Mesenchymal stem cell (in vitro differentiated cells and primary cell): ENCODE results near the gene MAP3K13.
"Not testable (repeated sequence)": the region's sequence is repeated elsewhere in the genome, so short reads cannot be mapped to it uniquely, and the experiment has no call there.

Experiments used
- DNase-seq: peaks from one replicate; pipeline ENCODE4 v3.0.0-alpha.2; 2013
- H2AFZ ChIP-seq: one replicate; pipeline ENCODE4 v1.6.1; 2013; ENCODE audit warnings: low read depth, mild to moderate bottlenecking, control low read depth, inconsistent platforms, low read length, moderate library complexity
- H2AK5ac ChIP-seq: 2 replicates; pipeline ENCODE4 v1.6.1; 2013; ENCODE audit warnings: low read length, moderate library complexity, mild to moderate bottlenecking, inconsistent platforms; ENCODE audit not compliant: severe bottlenecking
- H2BK120ac ChIP-seq: one replicate; pipeline ENCODE4 v1.6.1; 2013; ENCODE audit warnings: low read depth, mild to moderate bottlenecking, inconsistent platforms, low read length, moderate library complexity
- H2BK12ac ChIP-seq, 2 experiments: one replicate each; pipeline ENCODE4 v1.6.1; 2013; ENCODE audit warnings: inconsistent platforms in 2 of 2, low read length in 2 of 2, mild to moderate bottlenecking in 2 of 2, moderate library complexity in 2 of 2, control low read depth in 1 of 2
- H2BK15ac ChIP-seq: one replicate; pipeline ENCODE4 v1.6.1; 2013; ENCODE audit warnings: mild to moderate bottlenecking, low read depth, inconsistent platforms; ENCODE audit not compliant: poor library complexity, severe bottlenecking
- H2BK5ac ChIP-seq: 2 replicates; pipeline ENCODE4 v1.6.1; 2013; ENCODE audit warnings: low read depth, mild to moderate bottlenecking, low read length, control low read depth, inconsistent platforms; ENCODE audit not compliant: poor library complexity, severe bottlenecking
- H3K14ac ChIP-seq, 2 experiments: one replicate each; pipeline ENCODE4 v1.6.1; 2013; ENCODE audit warnings: inconsistent platforms in 2 of 2, low read length in 2 of 2, control low read depth in 1 of 2, mild to moderate bottlenecking in 1 of 2, moderate library complexity in 1 of 2
- H3K18ac ChIP-seq, 2 experiments: one replicate each; pipeline ENCODE4 v1.6.1; 2013; ENCODE audit warnings: inconsistent platforms in 2 of 2, low read length in 2 of 2, control low read depth in 1 of 2, low read depth in 1 of 2, mild to moderate bottlenecking in 1 of 2
- H3K23ac ChIP-seq, 2 experiments: one replicate each; pipeline ENCODE4 v1.6.1; 2013; ENCODE audit warnings: inconsistent platforms in 2 of 2, low read length in 2 of 2, mild to moderate bottlenecking in 2 of 2, moderate library complexity in 2 of 2, control low read depth in 1 of 2
- H3K27ac ChIP-seq: 2 replicates; pipeline ENCODE4 v1.5.1; 2013; ENCODE audit warnings: mild to moderate bottlenecking, moderate library complexity, low read length, control low read depth, inconsistent platforms; ENCODE audit not compliant: poor library complexity, severe bottlenecking
- H3K27me3 ChIP-seq, 2 experiments: 2 replicates each; pipeline versions ENCODE4 v1.6.1 to v1.7.0; 2013; ENCODE audit warnings: low read length in 2 of 2, mild to moderate bottlenecking in 2 of 2, moderate library complexity in 2 of 2, control low read depth in 1 of 2, inconsistent platforms in 1 of 2; ENCODE audit not compliant: control insufficient read depth in 1 of 2, insufficient read depth in 1 of 2
- H3K36me3 ChIP-seq, 2 experiments: 2 replicates each; pipeline versions ENCODE4 v1.6.1 to v1.7.0; 2013; ENCODE audit warnings: low read length in 2 of 2, control low read depth in 1 of 2, inconsistent platforms in 1 of 2, low read depth in 1 of 2, mild to moderate bottlenecking in 1 of 2; ENCODE audit not compliant: insufficient read depth in 2 of 2, control insufficient read depth in 1 of 2
- H3K4ac ChIP-seq, 2 experiments: one replicate each; pipeline ENCODE4 v1.6.1; 2013; ENCODE audit warnings: inconsistent platforms in 2 of 2, low read length in 2 of 2, mild to moderate bottlenecking in 2 of 2, moderate library complexity in 2 of 2, control low read depth in 1 of 2, low read depth in 1 of 2
- H3K4me1 ChIP-seq: 2 replicates; pipeline ENCODE4 v1.6.1; 2013; ENCODE audit warnings: low read depth, low read length, control low read depth; ENCODE audit not compliant: control insufficient read depth, insufficient read depth
- H3K4me2 ChIP-seq: 2 replicates; pipeline ENCODE4 v1.6.1; 2013; ENCODE audit warnings: low read length, mild to moderate bottlenecking, inconsistent platforms; ENCODE audit not compliant: poor library complexity, severe bottlenecking
- H3K4me3 ChIP-seq, 2 experiments: 2 replicates each; pipeline versions ENCODE4 v1.5.1 to v1.7.0; 2013; ENCODE audit warnings: low read length in 2 of 2, mild to moderate bottlenecking in 2 of 2, control low read depth in 1 of 2, low read depth in 1 of 2; ENCODE audit not compliant: insufficient read depth in 1 of 2
- H3K79me1 ChIP-seq: replicated peaks from 2 replicates; pipeline ENCODE4 v1.6.1; 2013; ENCODE audit warnings: mild to moderate bottlenecking, control low read depth, low read length, inconsistent platforms; ENCODE audit not compliant: poor library complexity, severe bottlenecking
- H3K9ac ChIP-seq: 2 replicates; pipeline ENCODE4 v1.7.0; 2013; ENCODE audit warnings: mild to moderate bottlenecking, low read length, moderate library complexity
- H3K9me3 ChIP-seq: 2 replicates; pipeline ENCODE4 v1.7.0; 2013; ENCODE audit warnings: mild to moderate bottlenecking, low read length; ENCODE audit not compliant: control insufficient read depth
- H4K8ac ChIP-seq: one replicate; pipeline ENCODE4 v1.6.1; 2013; ENCODE audit warnings: inconsistent platforms, mild to moderate bottlenecking, low read length, moderate library complexity
- H4K91ac ChIP-seq: one replicate; pipeline ENCODE4 v1.6.1; 2013; ENCODE audit warnings: mild to moderate bottlenecking, low read length, inconsistent platforms
- WGBS: methylation state at CpG from one replicate; pipeline ENCODE4 v1.1.7; 2013; ENCODE audit warnings: mixed read lengths; 5-methylcytosine and 5-hydroxymethylcytosine counted together

Gene MAP3K13

GRCh38 chr3:185370349-185370748, 7.4 kb downstream of the MAP3K13 start:
- H3K27me3 ChIP-seq, H2BK5ac ChIP-seq, H3K23ac ChIP-seq, H2BK12ac ChIP-seq, H3K4me1 ChIP-seq, H3K9me3 ChIP-seq, H2BK15ac ChIP-seq, H3K18ac ChIP-seq, H2AFZ ChIP-seq, H4K91ac ChIP-seq, H3K36me3 ChIP-seq, DNase-seq, H3K14ac ChIP-seq, H3K4me2 ChIP-seq, H2AK5ac ChIP-seq, H3K4me3 ChIP-seq, H3K4ac ChIP-seq, H3K27ac ChIP-seq, H3K79me1 ChIP-seq, H4K8ac ChIP-seq, H3K9ac ChIP-seq, H2BK120ac ChIP-seq: not testable (repeated sequence)
- 75% methylated on average over 4 of the region's 6 CpGs for WGBS

- DNase-seq = no peak
- Histone ChIP-seq H3K9me3 (no peaks in the 10 kb centered on the region), H3K4me3 (no peak overlapping the region), H2AK5ac (no peak overlapping the region), H2BK5ac (no peak overlapping the region), H3K14ac (no peak overlapping the region), H2BK12ac (no peak overlapping the region), H3K4me1 (no peaks in the 10 kb centered on the region), H3K79me1 (peaks cover 5% of the 10 kb centered on the region), H4K91ac (no peak overlapping the region), H3K4ac (no peak overlapping the region), H4K8ac (no peak overlapping the region), H3K23ac (no peak overlapping the region), H3K9ac (no peak overlapping the region), H3K18ac (no peak overlapping the region), H2BK120ac (no peak overlapping the region), H3K27me3 (no peaks in the 10 kb centered on the region), H3K36me3 (no peaks in the 10 kb centered on the region), H2BK15ac (no peak overlapping the region), H3K4me2 (no peak overlapping the region), H2AFZ (no peak overlapping the region), H3K27ac (no peak overlapping the region)
- 44% methylated on average over 2 of the region's 2 CpGs for WGBS
Measured at GRCh38 chr3:185371306-185372074, 8.6 kb downstream of the MAP3K13 start.

- H2BK15ac ChIP-seq = no peak overlapping the region
- H3K9me3 ChIP-seq = no peaks in the 10 kb centered on the region
- H3K4me1 ChIP-seq = no peaks in the 10 kb centered on the region
- H4K91ac ChIP-seq = no peak overlapping the region
- DNase-seq = peak; percentile 10
- H3K36me3 ChIP-seq = no peaks in the 10 kb centered on the region
- no peak overlapping the region for H2BK5ac ChIP-seq
- H4K8ac ChIP-seq = no peak overlapping the region
- no peak overlapping the region for H3K18ac ChIP-seq
- no peak overlapping the region for H3K4ac ChIP-seq
- no peak overlapping the region for H2BK12ac ChIP-seq
- H2AFZ ChIP-seq = no peak overlapping the region
- H3K23ac ChIP-seq = no peak overlapping the region
- no peak overlapping the region for H2AK5ac ChIP-seq
- peaks cover 2% of the 10 kb centered on the region for H3K79me1 ChIP-seq
- WGBS = 58% methylated on average over 2 of the region's 2 CpGs
- H3K27me3 ChIP-seq = no peaks in the 10 kb centered on the region
- H3K9ac ChIP-seq = no peak overlapping the region
- H3K27ac ChIP-seq = no peak overlapping the region
- no peak overlapping the region for H2BK120ac ChIP-seq
- no peak overlapping the region for H3K4me2 ChIP-seq
- H3K14ac ChIP-seq = no peak overlapping the region
- H3K4me3 ChIP-seq = no peak overlapping the region
Measured at GRCh38 chr3:185381320-185382058, 18.6 kb downstream of the MAP3K13 start.

- no peaks in the 10 kb centered on the region for H3K36me3 ChIP-seq
- H4K8ac ChIP-seq = no peak overlapping the region
- no peak overlapping the region for H3K18ac ChIP-seq
- no peak overlapping the region for H3K4me3 ChIP-seq
- H3K14ac ChIP-seq = no peak overlapping the region
- no peak overlapping the region for H2BK15ac ChIP-seq
- H2BK5ac ChIP-seq = no peak overlapping the region
- H3K4me2 ChIP-seq = no peak overlapping the region
- H3K27ac ChIP-seq = no peak overlapping the region
- H3K4ac ChIP-seq = no peak overlapping the region
- no peak overlapping the region for H2BK12ac ChIP-seq
- no peaks in the 10 kb centered on the region for H3K27me3 ChIP-seq
- H3K9ac ChIP-seq = no peak overlapping the region
- no peak overlapping the region for H2AK5ac ChIP-seq
- no peak overlapping the region for H2AFZ ChIP-seq
- no peak for DNase-seq
- whole genome bisulfite sequencing = 100% methylated on average over 1 of the region's 1 CpG
- peaks cover 4% of the 10 kb centered on the region for H3K79me1 ChIP-seq
- no peaks in the 10 kb centered on the region for H3K4me1 ChIP-seq
- no peaks in the 10 kb centered on the region for H3K9me3 ChIP-seq
- no peak overlapping the region for H3K23ac ChIP-seq
- no peak overlapping the region for H2BK120ac ChIP-seq
- H4K91ac ChIP-seq = no peak overlapping the region
Measured at GRCh38 chr3:185382154-185382553, 19.2 kb downstream of the MAP3K13 start.
